Measurements from ENCODE around the gene ATRIP. TPM values are rescaled to one million over a fixed set of nuclear protein-coding genes. Genes with fewer than 3 reads are reported as not detected.

Gene ATRIP
- total and polyA plus RNA-seq, 2 of the 4 experiments (the other 2 are of a cell fraction): 6.8 to 10.8 TPM

GRCh38 chr3:48397767-48398681 is 48.5 kb upstream of the ATRIP start:
- H4K5ac ChIP-seq (ENCODE audit: low read depth, low read length): no peak overlapping the region
- no peak overlapping the region for H3K56ac ChIP-seq (ENCODE audit: extremely low read depth, insufficient read depth, low read length)
- H3K27me3 ChIP-seq (ENCODE audit: control insufficient read depth, insufficient read depth, low read length): peaks cover 14% of the 10 kb centered on the region
- H2AK9ac ChIP-seq (replicated peaks; ENCODE audit: low read depth, low read length, poor library complexity): no peak overlapping the region
- no peak overlapping the region for H2AK5ac ChIP-seq (ENCODE audit: low read depth, low read length)
- ChIA-PET CTCF (interaction anchor here (4.8 kb wide), 1 partner anchor 38 kb away, joined by 65 read pairs; no protein-coding TSS in a partner anchor), POLR2A (ENCODE audit: unreplicated experiment) (no interaction called here)
- no peak overlapping the region for H3K23ac ChIP-seq (ENCODE audit: low read depth, low read length)
- BruUV-seq (replicated peaks): no TSS peak
- ATAC-seq (ENCODE audit: low read depth) (no peak), DNase-seq (no peak)
- no peak overlapping the region for H2BK120ac ChIP-seq (ENCODE audit: low read depth, low read length)
- dilution Hi-C loops (cut with HindIII; ENCODE audit: low sequenced_read_pairs, unreplicated experiment): no loop called here
- H3K14ac ChIP-seq (replicated peaks; ENCODE audit: low read depth, low read length): no peak overlapping the region
- no peak overlapping the region for H3K18ac ChIP-seq (ENCODE audit: low read depth, low read length)
- no peaks in the 10 kb centered on the region; the same call in 1 of the 2 replicates for H3K36me3 ChIP-seq (ENCODE audit: control insufficient read depth, insufficient read depth, low read length)
- intact Hi-C loops (cut with micrococcal nuclease): no loop called here
- H3K9ac ChIP-seq (ENCODE audit: low read depth, low read length): no peak overlapping the region
- no peak overlapping the region for H3K4ac ChIP-seq (ENCODE audit: low read depth, low read length)
- H2BK5ac ChIP-seq (ENCODE audit: low read depth, low read length, poor library complexity, severe bottlenecking): no peak overlapping the region
- H4K91ac ChIP-seq (ENCODE audit: insufficient read depth, low read depth, low read length): no peak overlapping the region
- H4K20me1 ChIP-seq (ENCODE audit: insufficient read depth, low read length): no peaks in the 10 kb centered on the region
- H2AFZ ChIP-seq (replicated peaks; ENCODE audit: low read length, poor library complexity): peak overlapping the region; percentile 8
- H2BK20ac ChIP-seq (ENCODE audit: low read depth, low read length): no peak overlapping the region
- peaks cover 7% of the 10 kb centered on the region; the same call in 1 of the 2 replicates for H3K9me1 ChIP-seq (ENCODE audit: insufficient read depth, low read length)
- no peaks in the 10 kb centered on the region for H3K9me3 ChIP-seq (ENCODE audit: control insufficient read depth, insufficient read depth, low read length)
- no peak overlapping the region for H4K8ac ChIP-seq (ENCODE audit: low read depth in 2 of 2, low read length in 2 of 2)
- no peak overlapping the region for H3K4me2 ChIP-seq (ENCODE audit: low read depth, low read length)
- WGBS, 2 experiments (ENCODE audit: extremely low coverage in 2 of 2, insufficient read length in 1 of 2): 80% methylated on average over 1 of the region's 9 CpGs; no CpG with 5 or more reads in 1 of the 2 experiments
- no peak overlapping the region for H2BK15ac ChIP-seq (ENCODE audit: low read depth, low read length)
- no peak overlapping the region for H3K27ac ChIP-seq (ENCODE audit: insufficient read depth, low read length)
- no peaks in the 10 kb centered on the region for H3K79me1 ChIP-seq (ENCODE audit: low read depth in 1 of 2, low read length in 2 of 2)
- in situ Hi-C loops (cut with MboI; ENCODE audit: low sequenced_read_pairs): no loop called here
- H3K4me1 ChIP-seq (ENCODE audit: control insufficient read depth, insufficient read depth, low read length): peaks cover 7% of the 10 kb centered on the region
- no peak overlapping the region for H3K4me3 ChIP-seq (ENCODE audit: insufficient read depth, low read depth, low read length)
- TF ChIP-seq CHD1 (IDR thresholded peaks at IDR 0.05; ENCODE audit: low read depth, low read length) (no peak), FOS (IDR thresholded peaks at IDR 0.05; ENCODE audit: low read depth, low read length) (no peak), POLR2A (IDR thresholded peaks at IDR 0.05; ENCODE audit: low read depth, low read length) (no peak), MXI1 (IDR thresholded peaks at IDR 0.05; ENCODE audit: borderline replicate concordance, low read depth, low read length) (no peak), NFE2L2 (IDR thresholded peaks at IDR 0.05; ENCODE audit: low read depth, low read length) (no peak), RCOR1 (IDR thresholded peaks at IDR 0.05; ENCODE audit: insufficient replicate concordance, low read length) (no peak), ELK1 (IDR thresholded peaks at IDR 0.05; ENCODE audit: borderline replicate concordance, low read depth, low read length) (no peak), MAZ (IDR thresholded peaks at IDR 0.05; ENCODE audit: borderline replicate concordance, low read depth, low read length) (no peak), SMC3 (IDR thresholded peaks at IDR 0.05; ENCODE audit: low read depth, low read length) (no peak), RAD21 (IDR thresholded peaks at IDR 0.05; ENCODE audit: low read length) (no peak), RFX5 (IDR thresholded peaks at IDR 0.05; ENCODE audit: low read depth, low read length) (no peak), CEBPB (IDR thresholded peaks at IDR 0.05; ENCODE audit: low read depth, low read length) (no peak), MAFK (IDR thresholded peaks at IDR 0.05; ENCODE audit: low read depth, low read length) (no peak)
- TF ChIP-seq, protein P1, sequence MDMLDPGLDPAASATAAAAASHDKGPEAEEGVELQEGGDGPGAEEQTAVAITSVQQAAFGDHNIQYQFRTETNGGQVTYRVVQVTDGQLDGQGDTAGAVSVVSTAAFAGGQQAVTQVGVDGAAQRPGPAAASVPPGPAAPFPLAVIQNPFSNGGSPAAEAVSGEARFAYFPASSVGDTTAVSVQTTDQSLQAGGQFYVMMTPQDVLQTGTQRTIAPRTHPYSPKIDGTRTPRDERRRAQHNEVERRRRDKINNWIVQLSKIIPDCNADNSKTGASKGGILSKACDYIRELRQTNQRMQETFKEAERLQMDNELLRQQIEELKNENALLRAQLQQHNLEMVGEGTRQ (IDR thresholded peaks at IDR 0.05; ENCODE audit: low read depth, low read length): no peak
- TF ChIP-seq, protein P2, sequence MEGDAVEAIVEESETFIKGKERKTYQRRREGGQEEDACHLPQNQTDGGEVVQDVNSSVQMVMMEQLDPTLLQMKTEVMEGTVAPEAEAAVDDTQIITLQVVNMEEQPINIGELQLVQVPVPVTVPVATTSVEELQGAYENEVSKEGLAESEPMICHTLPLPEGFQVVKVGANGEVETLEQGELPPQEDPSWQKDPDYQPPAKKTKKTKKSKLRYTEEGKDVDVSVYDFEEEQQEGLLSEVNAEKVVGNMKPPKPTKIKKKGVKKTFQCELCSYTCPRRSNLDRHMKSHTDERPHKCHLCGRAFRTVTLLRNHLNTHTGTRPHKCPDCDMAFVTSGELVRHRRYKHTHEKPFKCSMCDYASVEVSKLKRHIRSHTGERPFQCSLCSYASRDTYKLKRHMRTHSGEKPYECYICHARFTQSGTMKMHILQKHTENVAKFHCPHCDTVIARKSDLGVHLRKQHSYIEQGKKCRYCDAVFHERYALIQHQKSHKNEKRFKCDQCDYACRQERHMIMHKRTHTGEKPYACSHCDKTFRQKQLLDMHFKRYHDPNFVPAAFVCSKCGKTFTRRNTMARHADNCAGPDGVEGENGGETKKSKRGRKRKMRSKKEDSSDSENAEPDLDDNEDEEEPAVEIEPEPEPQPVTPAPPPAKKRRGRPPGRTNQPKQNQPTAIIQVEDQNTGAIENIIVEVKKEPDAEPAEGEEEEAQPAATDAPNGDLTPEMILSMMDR (conservative IDR thresholded peaks at IDR 0.05; ENCODE audit: low read depth, low read length): no peak

Measured in IMR-90 (cell line).